ENCODE measurements around the gene DENND4B. TPM values are rescaled to one million over a fixed set of nuclear protein-coding genes. Genes with fewer than 3 reads are reported as not detected.
A peak's percentile ranks its signal among the peaks of the same experiment; 100 is the strongest.
"Not testable (repeated sequence)": the region's sequence is repeated elsewhere in the genome, so short reads cannot be mapped to it uniquely, and the experiment has no call there.

The DENND4B gene
- total RNA-seq, 1 donor from 2014 or later = 257 TPM

GRCh38 chr1:153919876-153920852, 26.4 kb downstream of the DENND4B start:
- TF ChIP-seq, protein P1, sequence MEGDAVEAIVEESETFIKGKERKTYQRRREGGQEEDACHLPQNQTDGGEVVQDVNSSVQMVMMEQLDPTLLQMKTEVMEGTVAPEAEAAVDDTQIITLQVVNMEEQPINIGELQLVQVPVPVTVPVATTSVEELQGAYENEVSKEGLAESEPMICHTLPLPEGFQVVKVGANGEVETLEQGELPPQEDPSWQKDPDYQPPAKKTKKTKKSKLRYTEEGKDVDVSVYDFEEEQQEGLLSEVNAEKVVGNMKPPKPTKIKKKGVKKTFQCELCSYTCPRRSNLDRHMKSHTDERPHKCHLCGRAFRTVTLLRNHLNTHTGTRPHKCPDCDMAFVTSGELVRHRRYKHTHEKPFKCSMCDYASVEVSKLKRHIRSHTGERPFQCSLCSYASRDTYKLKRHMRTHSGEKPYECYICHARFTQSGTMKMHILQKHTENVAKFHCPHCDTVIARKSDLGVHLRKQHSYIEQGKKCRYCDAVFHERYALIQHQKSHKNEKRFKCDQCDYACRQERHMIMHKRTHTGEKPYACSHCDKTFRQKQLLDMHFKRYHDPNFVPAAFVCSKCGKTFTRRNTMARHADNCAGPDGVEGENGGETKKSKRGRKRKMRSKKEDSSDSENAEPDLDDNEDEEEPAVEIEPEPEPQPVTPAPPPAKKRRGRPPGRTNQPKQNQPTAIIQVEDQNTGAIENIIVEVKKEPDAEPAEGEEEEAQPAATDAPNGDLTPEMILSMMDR (IDR thresholded peaks at IDR 0.05) = no peak
- Mint-ChIP-seq H3K36me3 (ENCODE audit: low read depth) (peaks cover 32% of the 10 kb centered on the region), H3K9me3 (no peaks in the 10 kb centered on the region), H3K4me3 (peak overlapping the region; percentile 93), H3K27ac (peak overlapping the region; percentile 75), H3K4me1 (peaks cover 61% of the 10 kb centered on the region), H3K27me3 (no peaks in the 10 kb centered on the region)
- intact Hi-C loops (cut with micrococcal nuclease) = loop anchor here (5.0 kb wide), 2 partner anchors 38 to 248 kb away; partner anchors contain the start of gene ILF2
- CTCF ChIA-PET = interaction anchor here (0.8 to 1.8 kb wide), 9 partner anchors 25 to 144 kb away, joined by 3 to 8 read pairs (median 3); partner anchors contain the start of genes CREB3L4, DENND4B and RAB13
- ATAC-seq (ENCODE audit: low read depth) = no peak
- no peak for DNase-seq
- POLR2A ChIA-PET = interaction anchor here (0.6 to 7.6 kb wide), 7 partner anchors 25 to 99 kb away, joined by 3 to 186 read pairs (median 7); partner anchors contain the start of genes DENND4B, RAB13 and RPS27

DNA sequence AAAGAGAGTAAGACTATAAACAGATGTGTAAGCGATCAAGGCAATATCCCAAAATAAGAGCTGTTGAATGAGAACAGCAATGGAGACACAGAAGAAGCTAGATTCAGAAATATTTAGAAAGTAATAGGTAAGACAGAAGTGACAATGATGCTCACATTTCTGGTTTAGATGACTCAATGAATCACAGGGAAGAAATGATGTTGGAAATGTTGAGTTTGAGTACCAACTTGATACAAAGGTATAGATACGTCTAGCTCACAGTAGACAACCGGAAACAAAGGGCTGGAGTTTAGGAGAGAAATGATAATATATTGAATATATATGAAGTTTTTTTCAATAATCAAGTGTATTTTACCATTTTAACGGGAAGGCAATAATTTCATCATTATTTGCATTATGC, 30.2 kb downstream of the DENND4B start:
- H3K27ac Mint-ChIP-seq = no peak overlapping the region
- peaks cover 36% of the 10 kb centered on the region for H3K36me3 Mint-ChIP-seq (ENCODE audit: low read depth)
- DNase-seq (no peak), ATAC-seq (ENCODE audit: low read depth) (no peak)
- H3K27me3 Mint-ChIP-seq = no peaks in the 10 kb centered on the region
- intact Hi-C loops (cut with micrococcal nuclease) = no loop called here
- TF ChIP-seq, protein P1 (IDR thresholded peaks at IDR 0.05) = no peak
- no peak overlapping the region for H3K4me3 Mint-ChIP-seq
- CTCF ChIA-PET = interaction anchor here (1.2 kb wide), 1 partner anchor 89 kb away, joined by 3 read pairs; no protein-coding TSS in a partner anchor
- H3K9me3 Mint-ChIP-seq = no peaks in the 10 kb centered on the region
- POLR2A ChIA-PET = interaction anchor here (0.6 to 1.0 kb wide), 2 partner anchors 50 to 76 kb away, joined by 4 read pairs; no protein-coding TSS in a partner anchor
- H3K4me1 Mint-ChIP-seq = peaks cover 60% of the 10 kb centered on the region

DNA sequence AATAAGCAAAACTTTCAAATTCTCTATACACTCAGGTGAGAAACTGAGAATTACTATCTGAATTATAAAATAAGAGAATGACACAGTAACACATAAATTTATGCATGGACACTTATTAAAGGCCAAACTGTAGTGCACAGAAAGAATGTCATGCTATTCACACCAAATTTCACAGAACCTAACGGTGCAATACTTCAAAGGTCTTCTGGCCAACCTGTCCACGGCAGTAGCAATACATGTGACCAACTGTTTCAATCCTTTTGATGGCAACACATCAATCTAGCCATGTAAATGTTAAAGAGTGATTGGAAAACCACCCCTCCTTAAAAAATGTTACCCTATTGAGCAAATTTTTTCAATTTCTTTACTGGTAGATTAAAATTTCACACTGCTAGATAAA, 34.2 kb downstream of the DENND4B start:
- ATAC-seq (ENCODE audit: low read depth) = no peak
- Mint-ChIP-seq H3K9me3 (no peaks in the 10 kb centered on the region), H3K27ac (no peak overlapping the region), H3K27me3 (no peaks in the 10 kb centered on the region), H3K36me3 (ENCODE audit: low read depth) (peaks cover 32% of the 10 kb centered on the region), H3K4me1 (peaks cover 33% of the 10 kb centered on the region), H3K4me3 (no peak overlapping the region)
- ChIA-PET POLR2A (interaction anchor here (0.7 kb wide), 1 partner anchor 57 kb away, joined by 4 read pairs; no protein-coding TSS in a partner anchor), CTCF (no interaction called here)
- no peak for DNase-seq
- intact Hi-C loops (cut with micrococcal nuclease) = no loop called here
- TF ChIP-seq, protein P1 (IDR thresholded peaks at IDR 0.05) = no peak

GRCh38 chr1:153910560-153910959, 36.0 kb downstream of the DENND4B start:
- CTCF ChIA-PET; DNase-seq; intact Hi-C loops (cut with micrococcal nuclease); H3K27me3 Mint-ChIP-seq; ATAC-seq (ENCODE audit: low read depth); H3K27ac Mint-ChIP-seq; H3K9me3 Mint-ChIP-seq; H3K4me3 Mint-ChIP-seq: not testable (repeated sequence)
- POLR2A ChIA-PET = interaction anchor here (0.6 to 1.2 kb wide), 4 partner anchors 11 to 56 kb away, joined by 3 to 6 read pairs (median 3); partner anchors contain the start of gene CRTC2
- peaks cover 39% of the 10 kb centered on the region for H3K4me1 Mint-ChIP-seq
- peaks cover 34% of the 10 kb centered on the region for H3K36me3 Mint-ChIP-seq (ENCODE audit: low read depth)

DNA sequence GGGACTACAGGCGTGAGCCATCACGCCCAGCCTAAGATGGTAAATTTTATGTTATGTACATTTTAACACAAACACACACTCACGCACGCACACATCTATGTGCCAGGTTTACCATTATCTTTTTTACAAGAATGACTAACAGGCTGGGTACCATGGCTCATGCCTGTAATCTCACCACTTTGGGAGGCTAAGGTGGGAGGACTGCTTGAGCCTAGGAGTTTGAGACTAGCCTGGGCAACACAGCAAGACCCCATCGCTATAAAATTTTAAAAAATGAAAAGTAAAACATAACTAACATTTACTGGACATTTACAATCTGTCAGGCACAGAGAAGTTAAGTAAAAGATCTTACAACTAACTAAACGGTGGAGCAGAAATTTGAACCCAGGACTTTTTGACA, 38.4 kb downstream of the DENND4B start:
- no peak for DNase-seq
- Mint-ChIP-seq H3K36me3 (ENCODE audit: low read depth) (peaks cover 32% of the 10 kb centered on the region), H3K27me3 (no peaks in the 10 kb centered on the region), H3K27ac (no peak overlapping the region), H3K9me3 (no peaks in the 10 kb centered on the region), H3K4me3 (no peak overlapping the region), H3K4me1 (peaks cover 49% of the 10 kb centered on the region)
- intact Hi-C loops (cut with micrococcal nuclease) = no loop called here
- POLR2A ChIA-PET = interaction anchor here (0.7 kb wide), 2 partner anchors 35 to 83 kb away, joined by 3 to 4 read pairs; no protein-coding TSS in a partner anchor
- ATAC-seq (ENCODE audit: low read depth) = no peak
- CTCF ChIA-PET = no interaction called here
- TF ChIP-seq, protein P1 (IDR thresholded peaks at IDR 0.05) = no peak

All from activated B cell treated with CpG ODN at 0.5 μM for 24 hours (primary cell).